ENCODE data around the gene SLC25A13.

SLC25A13 gene

GRCh38 chr7:96238976-96239766 lies 82.7 kb downstream of the SLC25A13 start:
- DNase-seq, result no peak

- DNase-seq, result no peak
Measured at GRCh38 chr7:96238474-96238873, 83.4 kb downstream of the SLC25A13 start.

DNA sequence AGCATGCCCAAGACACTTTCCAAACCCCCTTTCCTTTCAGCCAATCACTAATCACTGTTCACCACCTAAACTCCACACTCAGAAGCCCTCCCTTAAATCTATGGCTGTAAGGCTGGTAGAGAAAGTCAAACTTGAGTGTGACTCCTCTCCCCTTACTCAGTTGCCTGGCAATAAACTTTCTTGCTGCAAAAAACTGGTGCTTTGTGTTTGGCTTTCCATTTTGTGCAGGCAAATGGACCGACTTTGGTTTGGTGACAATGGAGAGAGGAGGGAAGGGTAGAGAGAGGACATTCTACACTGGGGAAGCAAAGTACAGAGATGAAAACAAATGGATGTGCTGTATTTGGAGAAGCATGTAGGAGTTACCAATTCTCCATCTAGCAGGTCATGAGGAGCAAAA lies 84.9 kb downstream of the SLC25A13 start:
- DNase-seq, result no peak

GRCh38 chr7:96236198-96237039 lies 85.5 kb downstream of the SLC25A13 start:
- no peak for DNase-seq

GRCh38 chr7:96235281-96235680 lies 86.6 kb downstream of the SLC25A13 start:
- no peak for DNase-seq

DNA sequence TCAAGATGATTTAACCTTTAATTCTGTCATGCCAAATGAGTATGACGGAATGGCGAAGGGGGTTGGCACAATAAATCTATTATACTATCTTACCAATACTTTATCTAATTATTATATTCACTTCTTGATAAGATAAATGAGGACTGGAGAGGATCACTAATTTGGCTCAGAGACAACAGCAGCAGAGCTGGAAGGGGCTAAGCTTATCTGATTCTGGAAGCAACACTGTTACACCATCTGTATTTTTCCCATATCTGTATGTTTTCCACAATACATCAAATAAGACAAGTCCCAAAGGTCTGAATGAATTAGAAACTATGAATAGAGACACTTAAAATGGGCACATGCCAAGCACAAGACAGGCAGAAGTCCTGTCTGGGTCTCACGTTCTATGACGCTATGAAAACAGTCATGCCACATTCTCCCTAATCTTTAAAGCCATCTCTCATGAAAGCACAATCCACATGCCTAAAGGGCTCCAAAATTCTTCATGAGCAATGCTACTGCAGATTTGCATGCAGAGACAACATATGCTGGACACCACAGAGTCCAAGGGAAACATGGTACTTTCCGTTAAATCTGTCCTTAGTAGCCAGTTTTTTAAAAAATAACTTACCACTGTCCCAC lies 88.3 kb downstream of the SLC25A13 start:
- no peak for DNase-seq

DNA sequence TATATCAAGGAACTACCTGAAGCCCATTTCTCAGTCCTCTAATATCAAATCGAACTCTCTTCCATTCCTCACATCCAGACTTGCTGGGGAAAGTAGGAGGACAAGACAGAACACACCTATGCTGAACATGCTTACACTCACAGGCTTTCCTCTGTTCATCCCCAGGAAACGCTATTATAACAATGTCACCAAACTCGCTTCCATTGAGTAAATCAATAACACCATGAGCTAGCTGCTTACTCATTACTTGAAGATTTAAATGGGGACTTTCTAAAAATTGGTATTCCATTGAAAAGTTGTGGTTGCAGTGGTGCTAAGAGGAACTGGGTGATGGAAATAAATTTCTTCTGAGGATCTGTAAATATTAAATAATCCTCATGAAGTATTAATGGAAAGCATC lies 88.8 kb downstream of the SLC25A13 start:
- no peak for DNase-seq

DNA sequence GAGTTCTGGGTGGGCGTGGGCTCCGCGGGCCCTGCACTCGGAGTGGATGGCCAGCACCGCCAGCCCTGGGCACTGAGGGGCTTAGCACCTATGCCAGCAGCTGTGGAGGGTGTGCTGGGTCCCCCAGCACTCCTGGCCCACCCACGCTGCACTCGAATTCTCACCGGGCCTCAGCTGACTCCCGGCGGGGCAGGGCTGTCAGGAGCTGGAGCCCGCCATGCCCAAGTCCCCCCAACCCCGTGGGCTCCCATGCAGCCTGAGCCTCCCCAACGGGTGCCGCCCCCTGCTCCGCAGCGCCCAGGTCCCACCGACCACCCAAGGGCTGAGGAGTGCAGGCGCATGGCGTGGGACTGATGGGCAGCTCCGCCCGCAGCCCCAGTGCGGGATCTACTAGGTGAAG lies 93.1 kb downstream of the SLC25A13 start:
- no peak for DNase-seq

DNA sequence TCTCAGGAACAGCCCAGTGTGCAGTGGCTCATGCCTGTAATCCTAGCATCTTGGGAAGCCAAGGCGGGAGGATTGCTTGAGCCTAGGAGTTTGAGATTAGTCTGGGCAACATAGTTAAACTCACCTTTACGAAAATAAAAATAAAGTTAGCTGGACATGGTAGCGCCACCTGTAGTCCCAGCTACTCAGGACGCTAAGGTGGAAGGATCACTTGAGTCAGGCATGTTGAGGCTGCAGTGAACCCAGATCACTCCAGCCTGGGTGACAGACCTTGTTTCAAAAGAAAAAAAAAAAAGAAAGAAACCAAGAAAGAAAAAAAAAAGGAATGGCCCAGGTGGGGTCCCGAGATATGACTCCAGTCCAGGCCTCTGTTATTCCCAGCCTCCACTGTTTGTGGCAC lies 96.6 kb downstream of the SLC25A13 start:
- no peak for DNase-seq

DNA sequence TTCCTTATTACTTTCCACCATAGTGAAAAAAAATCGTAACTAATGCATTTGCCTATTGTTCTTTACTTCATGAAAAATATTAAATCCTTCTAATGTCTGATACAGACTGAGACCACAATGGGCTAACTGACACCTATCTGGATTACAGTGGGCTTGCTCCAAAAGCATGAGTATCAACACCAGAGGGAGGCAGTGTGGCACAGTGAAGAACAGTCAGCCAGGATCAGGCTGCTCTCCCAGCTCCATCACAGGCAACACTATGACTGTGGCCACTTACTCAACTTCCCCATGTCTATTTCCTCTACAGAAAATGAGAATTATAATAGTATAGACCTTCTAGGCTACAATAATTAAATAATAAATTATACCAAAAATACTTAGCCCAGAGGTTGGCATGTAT lies 97.2 kb downstream of the SLC25A13 start:
- DNase-seq, result no peak

DNA sequence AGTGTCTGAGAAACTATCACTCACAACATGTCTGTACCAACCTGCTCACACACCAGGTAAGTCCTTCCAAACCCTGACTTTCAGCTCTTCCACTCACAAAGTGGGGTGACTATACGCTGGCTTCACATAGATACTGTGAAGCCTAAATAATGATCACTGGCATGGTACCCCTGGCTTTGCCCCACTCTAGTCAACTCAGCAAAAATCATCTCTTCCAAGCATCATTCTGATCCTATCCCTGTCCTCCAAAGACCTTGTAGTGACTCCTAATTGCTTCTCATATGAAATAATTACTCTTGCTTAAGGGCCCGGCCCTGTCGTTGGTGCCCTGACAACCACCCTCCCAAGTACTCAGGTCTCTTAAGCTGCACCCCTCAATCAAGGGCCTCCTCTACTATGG lies 97.8 kb downstream of the SLC25A13 start:
- no peak for DNase-seq

- DNase-seq, result no peak
Measured at GRCh38 chr7:96221888-96222287, 100.0 kb downstream of the SLC25A13 start.

DNA sequence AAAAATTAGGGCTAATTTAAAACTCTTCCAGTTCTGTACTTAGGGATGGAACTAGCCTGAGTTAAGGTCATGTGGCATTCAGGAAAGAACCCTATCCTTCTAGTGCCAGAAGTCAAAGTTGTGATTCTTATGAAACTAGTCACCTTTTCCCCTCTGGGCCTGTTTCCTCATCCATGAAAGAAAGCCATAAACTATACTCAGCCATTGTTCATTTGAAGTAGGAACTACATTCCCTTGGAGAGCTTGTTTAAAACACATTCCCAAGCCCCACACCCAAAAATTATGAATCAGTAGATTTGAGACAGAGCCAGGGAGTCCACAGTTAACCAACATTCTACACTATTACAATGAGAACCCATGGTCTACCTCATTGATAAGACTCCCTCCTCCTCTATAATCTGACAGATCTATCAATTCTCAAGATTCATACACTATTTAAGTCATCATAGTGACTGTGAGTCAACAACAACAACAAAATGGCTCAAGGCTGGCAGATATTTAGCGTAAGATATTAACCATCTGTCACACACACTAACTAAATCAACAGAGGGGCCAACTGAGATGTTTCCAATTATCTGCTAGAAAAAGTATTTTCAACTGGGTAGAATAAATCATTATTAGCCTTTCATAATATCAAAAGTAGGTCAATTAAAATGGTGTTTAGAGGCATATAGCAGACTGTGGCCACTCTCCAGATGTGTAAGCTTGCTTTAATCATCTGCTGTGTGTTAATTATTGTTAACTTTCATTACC lies 102.3 kb downstream of the SLC25A13 start:
- no peak for DNase-seq

- DNase-seq, result peak; percentile 15
Measured at GRCh38 chr7:96218664-96219243, 103.1 kb downstream of the SLC25A13 start.

GRCh38 chr7:96217147-96217546 lies 104.8 kb downstream of the SLC25A13 start:
- no peak for DNase-seq

- no peak for DNase-seq
Measured at GRCh38 chr7:96216373-96216772, 105.5 kb downstream of the SLC25A13 start.

- peak; percentile 16 for DNase-seq
Measured at GRCh38 chr7:96212474-96212873, 109.4 kb downstream of the SLC25A13 start.

GRCh38 chr7:96211954-96212353 lies 109.9 kb downstream of the SLC25A13 start:
- no peak for DNase-seq

GRCh38 chr7:96205665-96206064 lies 116.2 kb downstream of the SLC25A13 start:
- DNase-seq, result no peak

DNA sequence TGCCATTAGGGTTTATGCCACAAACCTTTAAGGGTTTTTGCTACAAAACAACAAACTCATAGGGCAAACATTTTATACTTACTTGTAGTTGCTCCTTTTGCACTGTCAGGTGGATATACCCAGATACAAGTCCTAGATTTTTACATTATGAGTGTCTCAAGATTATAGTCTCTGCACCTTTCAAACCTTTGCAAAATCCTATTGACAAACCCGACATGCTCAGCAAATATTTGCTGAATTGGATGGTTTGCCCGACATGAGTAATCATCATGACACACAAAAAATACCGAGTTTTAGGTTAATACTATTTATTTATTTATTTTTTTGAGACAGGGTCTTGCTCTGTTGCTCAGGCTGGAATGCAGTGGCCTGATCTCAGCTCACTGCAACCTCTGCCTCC lies 117.3 kb downstream of the SLC25A13 start:
- DNase-seq, result no peak

GRCh38 chr7:96203786-96204185 lies 118.1 kb downstream of the SLC25A13 start:
- DNase-seq, result no peak

DNA sequence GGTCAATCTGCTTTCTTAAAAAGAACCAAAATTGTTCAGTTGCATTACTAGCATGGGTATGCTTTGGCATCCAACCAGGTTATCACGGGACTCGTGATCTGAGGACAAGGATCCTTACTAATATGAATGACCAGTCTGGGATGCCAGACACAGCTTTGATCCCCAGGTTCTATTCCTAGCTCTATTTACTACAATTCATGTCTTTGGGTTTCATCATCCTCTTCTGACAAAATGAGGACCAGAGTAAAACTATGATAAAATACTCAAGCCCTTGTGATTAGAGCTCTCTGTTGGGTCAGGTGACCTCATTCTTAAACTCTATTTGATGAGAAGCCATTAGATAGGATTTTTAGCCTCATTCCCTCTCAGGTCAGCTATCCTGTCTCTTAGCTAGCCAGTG lies 119.8 kb downstream of the SLC25A13 start:
- DNase-seq, result no peak

DNA sequence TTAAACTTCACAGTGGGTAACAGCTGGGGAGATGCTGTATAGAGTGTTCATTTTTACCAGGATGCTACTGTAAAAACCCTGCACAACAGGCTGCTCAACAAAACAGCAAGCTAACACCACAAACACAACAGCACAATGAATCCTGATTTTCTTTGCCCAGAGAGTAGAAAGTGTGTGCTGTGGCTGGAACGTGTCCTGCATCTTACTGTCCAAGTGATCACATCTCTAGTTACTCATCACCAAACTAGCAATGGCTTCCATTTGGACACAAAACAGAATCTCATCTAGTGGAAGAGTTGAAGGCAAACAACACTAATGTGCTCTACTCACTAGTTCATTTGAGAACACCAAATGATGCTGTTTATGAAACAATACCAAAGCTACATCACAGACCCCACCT lies 121.2 kb downstream of the SLC25A13 start:
- no peak for DNase-seq

Measured in DMS79 treated with DMSO at 0.1 percent for 48 hours (cell line).